GM19351 (cell line): ENCODE measurements around the gene PCGF3.
"Not testable (repeated sequence)": the region's sequence is repeated elsewhere in the genome, so short reads cannot be mapped to it uniquely, and the experiment has no call there.

Experiments used
- ATAC-seq: cut with Tn5 transposase; IDR thresholded peaks from one replicate; pipeline ENCODE4 v1.9.1; 2021; ENCODE audit warnings: mild to moderate bottlenecking, moderate library complexity; ENCODE audit not compliant: unreplicated experiment

Gene PCGF3

DNA sequence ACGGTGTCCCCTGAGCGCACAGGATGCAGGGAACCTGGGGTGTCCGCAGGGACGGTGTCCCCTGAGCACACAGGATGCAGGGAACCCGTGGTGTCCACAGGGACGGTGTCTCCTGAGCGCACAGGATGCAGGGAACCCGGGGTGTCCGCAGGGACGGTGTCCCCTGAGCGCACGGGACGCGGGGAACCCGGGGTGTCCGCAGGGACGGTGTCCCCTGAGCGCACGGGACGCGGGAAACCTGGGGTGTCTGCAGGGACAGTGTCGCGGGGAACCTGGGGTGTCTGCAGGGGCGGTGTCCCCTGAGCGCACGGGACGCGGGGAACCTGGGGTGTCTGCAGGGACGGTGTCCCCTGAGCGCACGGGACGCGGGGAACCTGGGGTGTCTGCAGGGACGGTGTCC is 30.9 kb downstream of the PCGF3 start:
- ATAC-seq: not testable (repeated sequence)

- no peak for ATAC-seq
Observed at GRCh38 chr4:738781-739280, 33.2 kb downstream of the PCGF3 start.

DNA sequence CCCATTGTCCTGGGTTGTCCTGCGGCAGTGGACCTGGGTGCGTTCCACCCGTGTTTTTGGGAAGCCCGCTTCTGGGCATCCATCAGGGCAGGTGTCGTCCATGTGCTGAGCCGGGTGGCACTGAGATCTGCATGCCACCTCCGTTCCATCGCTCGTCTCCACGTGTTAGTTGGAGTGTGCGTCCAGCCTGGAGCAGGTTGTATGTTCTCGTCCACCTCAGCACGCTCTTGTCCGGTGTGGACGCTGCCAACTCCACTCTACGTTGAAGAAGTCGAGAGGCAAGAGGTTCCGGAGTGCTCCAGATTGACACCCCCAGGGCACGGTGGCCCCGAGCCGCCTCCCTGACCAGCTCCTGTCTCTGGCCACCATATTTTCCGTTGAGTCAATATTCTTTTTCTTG is 33.9 kb downstream of the PCGF3 start:
- ATAC-seq: no peak

DNA sequence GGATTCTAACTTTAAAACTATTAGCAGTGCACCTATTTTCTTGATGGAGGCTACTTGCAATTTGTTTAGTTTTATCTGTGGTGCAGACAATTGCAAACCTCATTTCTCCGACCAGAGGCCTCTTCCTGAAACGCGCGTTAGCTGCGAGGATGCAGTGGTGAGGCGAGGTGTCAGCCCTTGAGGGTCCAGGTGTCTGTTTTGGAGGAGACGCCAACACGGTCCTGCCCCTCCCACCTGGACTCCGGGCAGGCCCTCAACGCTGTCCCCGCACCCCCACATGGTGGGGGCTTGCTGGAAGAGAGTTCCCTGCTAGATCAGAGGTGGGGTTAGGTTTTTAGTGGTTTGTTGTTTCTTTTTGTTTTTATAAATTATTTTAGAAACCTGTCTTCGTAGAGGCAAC is 34.4 kb downstream of the PCGF3 start:
- ATAC-seq: no peak

DNA sequence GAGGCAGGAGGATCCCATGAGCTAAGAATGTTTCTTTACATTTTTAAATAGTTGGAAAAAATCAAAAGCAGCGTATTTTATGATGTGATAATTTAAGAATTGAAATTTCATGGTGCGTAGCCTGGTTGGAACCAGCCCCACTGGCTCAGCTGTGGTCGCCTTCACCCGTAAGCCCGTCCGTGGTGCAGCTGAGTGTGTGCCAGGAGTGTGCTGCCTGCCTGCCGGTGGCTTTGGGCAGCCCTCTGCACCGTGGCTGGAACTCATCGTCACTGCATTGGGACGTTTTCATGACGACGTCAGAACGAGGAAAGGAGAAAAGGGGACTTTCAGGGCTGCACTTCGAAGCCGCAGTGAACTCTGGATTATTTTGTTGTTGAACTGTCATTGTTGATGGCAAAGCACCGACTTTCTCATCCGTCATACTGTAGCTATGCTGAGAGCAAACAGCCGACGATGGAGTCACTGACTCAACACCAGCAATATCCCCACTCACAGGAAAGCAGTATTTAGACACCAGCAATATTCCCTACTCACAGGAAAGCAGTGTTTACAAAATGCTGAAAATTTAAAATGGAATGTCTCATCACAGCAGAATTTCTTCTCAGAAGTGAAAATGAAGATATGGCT is 35.1 kb downstream of the PCGF3 start:
- ATAC-seq: no peak

- peak; percentile 9 for ATAC-seq
Observed at GRCh38 chr4:742096-742741, 36.6 kb downstream of the PCGF3 start.

- peak; percentile 79 for ATAC-seq
Observed at GRCh38 chr4:742742-743311, 37.2 kb downstream of the PCGF3 start.

GRCh38 chr4:743463-744211 is 38.0 kb downstream of the PCGF3 start:
- ATAC-seq: no peak

DNA sequence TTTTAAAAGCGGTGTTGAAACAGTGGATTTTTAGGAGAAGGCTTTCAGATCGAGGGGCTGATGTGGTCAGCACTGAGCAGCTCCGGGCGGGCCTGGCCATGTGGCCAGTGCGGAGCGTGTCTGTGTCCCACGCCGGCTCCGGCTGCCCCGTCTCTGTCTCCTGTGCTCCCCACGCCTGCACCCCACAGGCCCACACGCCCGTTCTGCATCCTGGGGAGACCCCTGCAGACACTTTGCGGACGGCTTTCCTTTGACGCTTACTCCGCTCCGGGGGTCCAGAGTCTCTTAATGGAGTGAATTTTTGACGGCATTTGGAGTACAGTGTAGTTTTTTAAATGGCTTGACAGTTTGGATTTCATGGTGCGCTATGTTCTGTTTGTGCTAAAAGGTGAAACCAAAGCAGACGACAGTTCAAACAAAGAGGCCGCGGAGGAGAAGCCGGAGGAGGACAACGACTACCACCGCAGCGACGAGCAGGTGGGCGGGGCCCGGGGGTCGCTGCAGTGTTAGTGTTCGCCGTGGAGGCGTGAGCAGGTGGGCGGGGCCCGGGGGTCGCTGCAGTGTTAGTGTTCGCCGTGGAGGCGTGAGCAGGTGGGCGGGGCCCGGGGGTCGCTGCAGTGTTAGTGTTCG is 38.7 kb downstream of the PCGF3 start:
- no peak for ATAC-seq

DNA sequence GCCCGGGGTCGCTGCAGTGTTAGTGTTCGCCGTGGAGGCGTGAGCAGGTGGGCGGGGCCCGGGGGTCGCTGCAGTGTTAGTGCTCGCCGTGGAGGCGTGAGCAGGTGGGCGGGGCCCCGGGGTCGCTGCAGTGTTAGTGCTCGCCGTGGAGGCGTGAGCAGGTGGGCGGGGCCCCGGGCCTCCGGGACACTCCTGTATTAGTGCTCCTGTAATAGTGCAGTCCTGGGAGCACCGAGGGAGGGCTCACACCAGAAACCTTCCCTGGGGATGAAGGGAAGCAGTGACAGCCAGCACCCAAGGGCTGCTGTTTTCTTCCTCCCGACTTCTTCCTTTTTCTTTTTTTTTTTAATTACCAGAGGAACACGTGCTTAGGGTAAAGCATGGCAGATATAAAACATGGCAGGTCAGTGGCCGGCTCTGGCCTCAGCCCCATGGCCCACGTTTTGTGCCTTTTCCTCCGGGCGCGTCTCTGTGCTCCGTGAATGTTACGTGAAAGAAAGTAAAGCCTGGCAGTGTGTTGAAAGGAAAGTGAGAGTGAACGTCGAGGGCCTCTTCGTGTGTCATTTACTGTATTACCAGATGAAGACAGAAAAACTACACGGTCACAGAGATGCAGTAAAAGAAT is 42.0 kb downstream of the PCGF3 start:
- ATAC-seq: no peak

- no peak for ATAC-seq
Observed at GRCh38 chr4:748461-748860, 42.8 kb downstream of the PCGF3 start.

DNA sequence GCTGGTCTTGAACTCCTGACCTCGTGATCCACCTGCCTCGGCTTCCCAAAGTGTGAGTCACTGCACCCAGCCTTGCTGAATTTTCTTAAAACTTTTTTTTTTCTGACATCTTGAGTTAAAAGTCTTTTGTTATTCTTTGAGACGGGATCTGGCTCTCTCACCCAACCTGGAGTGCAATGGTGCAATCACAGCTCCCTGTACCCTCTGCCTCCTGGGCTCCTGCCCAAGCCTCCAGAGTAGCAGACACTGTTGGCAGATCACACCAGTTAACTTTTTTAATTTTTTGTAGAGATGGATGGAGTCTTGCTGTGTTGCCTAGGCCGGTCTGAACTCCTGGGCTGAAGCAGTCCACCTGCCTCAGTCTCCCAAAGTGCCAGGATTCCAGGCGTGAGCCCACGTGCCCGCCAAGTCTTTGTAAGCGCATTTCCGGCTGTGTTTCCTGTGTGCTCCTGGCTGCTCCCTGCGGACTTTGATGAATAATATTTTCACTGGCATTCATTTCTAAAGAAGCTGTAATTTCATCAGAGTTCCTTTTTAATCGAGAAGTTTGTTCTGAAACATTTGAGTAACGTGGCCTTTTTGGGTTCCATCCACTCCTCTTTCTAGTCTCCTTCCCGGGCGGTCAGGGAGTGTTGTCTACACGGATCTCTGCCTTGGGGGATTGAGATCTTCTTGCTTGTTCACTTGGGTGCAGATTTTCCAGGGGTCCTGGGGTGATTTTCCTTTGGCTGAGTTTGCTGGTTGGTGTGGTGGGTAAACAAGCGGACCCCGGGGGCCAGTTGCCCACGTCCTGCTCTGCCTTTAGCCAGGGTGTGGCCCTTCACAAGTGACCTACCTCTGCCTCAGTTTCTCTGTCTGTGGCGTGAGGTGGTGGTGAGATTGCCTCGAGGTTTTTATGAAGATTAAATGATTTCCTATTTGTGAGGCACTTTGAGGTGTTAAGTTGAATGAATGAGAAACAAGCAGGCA is 44.4 kb downstream of the PCGF3 start:
- ATAC-seq: no peak

DNA sequence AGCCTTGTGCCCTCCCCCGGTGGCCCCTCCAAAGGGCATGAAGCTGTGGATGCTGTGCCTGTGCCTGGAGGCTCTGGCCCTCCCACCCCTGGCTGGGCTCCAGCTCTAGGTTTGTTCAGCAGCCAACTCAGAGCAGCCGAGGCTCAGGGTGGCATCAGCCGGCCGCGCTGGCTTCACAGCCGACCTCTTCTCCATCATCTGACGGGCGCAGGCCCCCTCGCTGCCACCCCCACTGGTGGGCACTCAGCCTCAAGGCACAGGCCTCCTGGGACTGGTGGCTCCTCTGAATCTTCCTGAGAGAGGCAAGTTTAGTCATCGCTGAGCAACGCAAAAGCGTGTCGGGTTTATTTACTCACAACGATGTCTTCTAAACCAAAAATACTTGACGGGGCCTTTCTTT is 46.0 kb downstream of the PCGF3 start:
- ATAC-seq: no peak

DNA sequence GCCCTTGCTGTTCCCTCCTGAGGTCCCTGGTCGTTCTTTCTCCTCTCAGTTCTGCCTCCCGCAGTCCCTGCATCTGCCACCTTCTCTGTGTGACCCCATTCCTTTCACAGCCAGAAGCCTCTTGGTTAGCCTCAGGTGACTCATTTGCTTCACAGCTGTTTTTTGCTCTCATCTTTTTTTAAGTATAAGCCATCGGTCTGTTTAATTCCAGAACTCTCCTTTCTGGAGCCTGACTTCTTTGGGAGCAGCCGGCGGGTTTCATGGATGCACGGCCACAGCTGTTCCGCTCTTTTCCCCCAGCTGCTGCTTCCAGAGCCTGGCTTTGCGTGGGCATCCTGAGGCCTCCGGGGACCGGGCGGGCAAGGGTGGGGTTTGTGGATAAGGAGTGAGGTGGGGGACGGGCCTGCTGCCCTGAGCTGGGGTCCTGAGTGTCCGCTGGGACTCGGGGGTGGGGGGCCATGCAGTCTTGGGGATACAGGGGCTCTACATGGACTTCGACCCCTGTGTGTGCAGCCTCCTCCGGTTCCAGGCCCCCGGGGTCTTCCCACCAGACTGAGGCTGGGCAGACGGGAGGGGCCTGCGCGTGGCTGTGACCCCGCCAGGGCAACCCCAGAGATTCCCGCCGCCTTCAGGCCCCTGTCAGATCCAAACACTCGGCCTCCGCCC is 46.7 kb downstream of the PCGF3 start:
- no peak for ATAC-seq

GRCh38 chr4:753186-753585 is 47.6 kb downstream of the PCGF3 start:
- not testable (repeated sequence) for ATAC-seq

- ATAC-seq: no peak
Observed at GRCh38 chr4:754221-755120, 48.8 kb downstream of the PCGF3 start.

DNA sequence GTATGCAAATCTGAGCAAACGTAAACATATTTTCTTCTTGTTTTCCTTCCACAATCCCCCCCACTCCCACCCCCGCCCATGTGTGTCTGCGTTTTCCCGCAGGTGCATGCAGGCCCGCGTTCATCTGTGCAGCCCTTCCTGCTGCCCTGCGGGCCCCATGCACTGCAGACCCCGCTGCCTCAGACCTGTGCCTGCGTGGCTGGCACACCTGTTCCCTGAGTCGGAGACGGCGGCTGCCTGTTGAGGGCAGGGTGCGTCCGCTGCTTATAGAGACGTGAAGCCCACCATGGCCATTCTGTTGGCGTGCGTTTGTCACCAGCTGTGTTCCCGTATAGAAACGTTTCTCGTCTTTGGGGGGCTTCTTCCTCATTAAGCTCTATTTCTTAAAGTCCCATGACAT is 51.5 kb downstream of the PCGF3 start:
- no peak for ATAC-seq

- not testable (repeated sequence) for ATAC-seq
Observed at GRCh38 chr4:759810-760209, 54.2 kb downstream of the PCGF3 start.
